PC-3 (cell line): Measurements from ENCODE around the gene KRTAP2-2. TPM values are rescaled to one million over a fixed set of nuclear protein-coding genes. Genes with fewer than 3 reads are reported as not detected.

Source experiments
- ATAC-seq: fragments of 200-7000 bp; cut with Tn5 transposase; 2 replicates; pipeline ENCODE4 v1.9.1; 2020; ENCODE audit warnings: mild to moderate bottlenecking, moderate library complexity
- BruUV-seq: library from RNA; stranded (reverse); fragments of 400-500 nt; replicated peaks from 2 replicates; lab custom pipeline; 2021; lab: Mats Ljungman, UMichigan
- CTCF ChIA-PET: fragments of 300-600 bp; sonication (Branson Sonifier 250); formaldehyde crosslinking; loops from one replicate; lab custom pipeline; 2022; ENCODE audit warnings: antibody characterized with exemption; lab: Charles Lee
- POLR2A ChIA-PET: fragments of 300-600 bp; sonication (Branson Sonifier 250); formaldehyde crosslinking; loops from one replicate; lab custom pipeline; 2022; ENCODE audit warnings: antibody characterized with exemption; ENCODE audit not compliant: unreplicated experiment; lab: Charles Lee
- DNase-seq: peaks from one replicate; pipeline ENCODE4 v3.0.0-alpha.2; 2015
- H2AFZ ChIP-seq: fragments of 300-600 bp; sonication (generic); 2 replicates; pipeline ENCODE4 v1.6.0; 2016; ENCODE audit warnings: antibody characterized with exemption, low read length
- H3F3A ChIP-seq: fragments of 300-600 bp; sonication (generic); one replicate; pipeline ENCODE4 v1.6.0; 2017; ENCODE audit warnings: antibody characterized with exemption, low read length, control low read depth, mild to moderate bottlenecking; ENCODE audit not compliant: unreplicated experiment
- H3K27ac ChIP-seq: fragments of 300-600 bp; sonication (generic); 2 replicates; pipeline ENCODE4 v1.5.1; 2016; ENCODE audit warnings: mild to moderate bottlenecking, low read length
- H3K27me3 ChIP-seq: fragments of 300-600 bp; sonication (generic); 2 replicates; pipeline ENCODE4 v1.6.1; 2016; ENCODE audit warnings: low read length, mixed read lengths
- H3K36me3 ChIP-seq: fragments of 300-600 bp; sonication (generic); 2 replicates; pipeline ENCODE4 v1.6.1; 2016; ENCODE audit warnings: low read depth, mixed run types, low read length, mixed read lengths
- H3K4me1 ChIP-seq: fragments of 300-600 bp; sonication (generic); 2 replicates; pipeline ENCODE4 v1.5.1; 2016; ENCODE audit warnings: low read length; ENCODE audit not compliant: insufficient read depth
- H3K4me2 ChIP-seq: fragments of 300-600 bp; sonication (generic); 2 replicates; pipeline ENCODE4 v1.6.0; 2016; ENCODE audit warnings: low read length
- H3K4me3 ChIP-seq: fragments of 300-600 bp; sonication (generic); 2 replicates; pipeline ENCODE4 v1.5.1; 2016; ENCODE audit warnings: mild to moderate bottlenecking, low read length, mixed read lengths
- H3K79me2 ChIP-seq: fragments of 300-600 bp; sonication (generic); 2 replicates; pipeline ENCODE4 v1.6.1; 2017; ENCODE audit warnings: low read length, mixed read lengths
- H3K9ac ChIP-seq: fragments of 300-600 bp; sonication (generic); 2 replicates; pipeline ENCODE4 v1.6.0; 2016; ENCODE audit warnings: mild to moderate bottlenecking, low read length
- H3K9me2 ChIP-seq: fragments of 300-600 bp; sonication (generic); replicated peaks from 2 replicates; pipeline ENCODE4 v1.6.1; 2016; ENCODE audit warnings: mixed run types, low read length, mixed read lengths
- H3K9me3 ChIP-seq: fragments of 300-600 bp; sonication (generic); 2 replicates; pipeline ENCODE4 v1.6.1; 2016; ENCODE audit warnings: low read length, mixed read lengths
- H4K20me1 ChIP-seq: fragments of 300-600 bp; sonication (generic); 2 replicates; pipeline ENCODE4 v1.6.1; 2016; ENCODE audit warnings: low read length, mixed read lengths
- EZH2 ChIP-seq: fragments of 300-600 bp; sonication (generic); IDR thresholded peaks from one replicate; pipeline ENCODE4 v1.6.1; 2017; ENCODE audit warnings: antibody characterized with exemption, mild to moderate bottlenecking, low read length; ENCODE audit not compliant: unreplicated experiment
- EZH2phosphoT487 ChIP-seq: fragments of 300-600 bp; sonication (generic); IDR thresholded peaks from 2 replicates; pipeline ENCODE4 v1.6.1; 2018; ENCODE audit warnings: mild to moderate bottlenecking, antibody characterized with exemption, low read length, borderline replicate concordance
- intact Hi-C: fragments of 100-400 bp; cut with micrococcal nuclease; formaldehyde crosslinking; loops from 2 replicates; pipeline ENCODE4 v1.9.0; 2023
- total RNA-seq: library from RNA; depleted of rRNA; stranded (reverse); fragments of >200 nt; gene quantifications from 2 replicates; pipeline ENCODE4 v1.2.3, GENCODE V29; 2014
- TF ChIP-seq, protein P1 (sequence below): fragments of 300-600 bp; sonication (generic); conservative IDR thresholded peaks from 2 replicates; pipeline ENCODE4 v1.5.1; 2017; ENCODE audit warnings: antibody characterized with exemption, low read depth, mild to moderate bottlenecking, low read length

The KRTAP2-2 gene
- total RNA-seq, 1 experiment from 2014 or later, result not detected

DNA sequence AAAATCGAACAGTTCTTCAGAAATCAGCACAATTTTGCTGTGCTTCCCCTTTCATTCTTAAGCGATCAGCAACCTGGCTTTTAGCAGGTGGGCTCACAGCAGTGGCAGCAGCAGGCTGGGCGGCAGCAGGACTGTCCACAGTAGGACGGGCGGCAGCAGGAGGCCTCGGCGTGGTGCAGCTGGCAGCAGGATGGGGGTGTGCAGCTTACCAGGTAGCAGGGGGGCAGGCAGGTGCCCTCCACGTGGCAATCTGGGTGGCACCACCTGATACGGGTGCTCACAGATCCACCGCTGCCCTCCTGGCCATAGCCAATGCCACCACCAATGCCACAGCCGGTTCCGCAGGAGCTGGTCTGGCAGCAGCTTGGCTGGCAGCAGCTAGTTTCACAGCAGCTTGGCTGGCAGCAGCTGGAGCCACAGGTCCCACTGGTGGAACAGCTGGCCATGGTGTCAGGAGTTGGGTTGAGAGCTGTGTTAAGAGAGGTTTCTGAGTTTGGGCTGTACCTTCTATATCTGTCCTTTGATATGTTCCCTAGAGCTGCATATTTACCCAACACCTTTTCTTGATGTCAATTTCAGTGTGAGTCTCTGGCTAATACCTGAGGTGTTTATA lies 25.3 kb downstream of the KRTAP2-2 start, which contains the start of gene KRTAP1-4:
TSS of gene KRTAP1-4 (minus strand) at position 563 of the 613 bp plus-strand sequence. CDS start at position 446, 117 bp downstream.
- POLR2A ChIA-PET, result no interaction called here
- no TSS peak for BruUV-seq
- H3K9ac ChIP-seq, result no peak within 1 kb of the TSS
- H2AFZ ChIP-seq, result no peak within 1 kb of the TSS
- no peaks in the 10 kb centered on the region for H3K9me3 ChIP-seq
- TF ChIP-seq EZH2 (no peak), EZH2phosphoT487 (no peak)
- TF ChIP-seq, protein P1, sequence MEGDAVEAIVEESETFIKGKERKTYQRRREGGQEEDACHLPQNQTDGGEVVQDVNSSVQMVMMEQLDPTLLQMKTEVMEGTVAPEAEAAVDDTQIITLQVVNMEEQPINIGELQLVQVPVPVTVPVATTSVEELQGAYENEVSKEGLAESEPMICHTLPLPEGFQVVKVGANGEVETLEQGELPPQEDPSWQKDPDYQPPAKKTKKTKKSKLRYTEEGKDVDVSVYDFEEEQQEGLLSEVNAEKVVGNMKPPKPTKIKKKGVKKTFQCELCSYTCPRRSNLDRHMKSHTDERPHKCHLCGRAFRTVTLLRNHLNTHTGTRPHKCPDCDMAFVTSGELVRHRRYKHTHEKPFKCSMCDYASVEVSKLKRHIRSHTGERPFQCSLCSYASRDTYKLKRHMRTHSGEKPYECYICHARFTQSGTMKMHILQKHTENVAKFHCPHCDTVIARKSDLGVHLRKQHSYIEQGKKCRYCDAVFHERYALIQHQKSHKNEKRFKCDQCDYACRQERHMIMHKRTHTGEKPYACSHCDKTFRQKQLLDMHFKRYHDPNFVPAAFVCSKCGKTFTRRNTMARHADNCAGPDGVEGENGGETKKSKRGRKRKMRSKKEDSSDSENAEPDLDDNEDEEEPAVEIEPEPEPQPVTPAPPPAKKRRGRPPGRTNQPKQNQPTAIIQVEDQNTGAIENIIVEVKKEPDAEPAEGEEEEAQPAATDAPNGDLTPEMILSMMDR, result no peak
- intact Hi-C loops, result no loop called here
- CTCF ChIA-PET, result no interaction called here
- H4K20me1 ChIP-seq, result no peaks in the 10 kb centered on the region
- no peak for DNase-seq
- no peak within 1 kb of the TSS for H3K27ac ChIP-seq
- H3K4me3 ChIP-seq, result no peak within 1 kb of the TSS
- H3K9me2 ChIP-seq, result no peaks in the 10 kb centered on the region
- no peak within 1 kb of the TSS for H3K4me2 ChIP-seq
- H3K4me1 ChIP-seq, result peaks cover 17% of the 10 kb centered on the region
- no peaks in the 10 kb centered on the region for H3F3A ChIP-seq
- H3K27me3 ChIP-seq, result no peaks in the 10 kb centered on the region
- no peaks in the 10 kb centered on the region for H3K36me3 ChIP-seq
- no peaks in the 10 kb centered on the region for H3K79me2 ChIP-seq
- ATAC-seq, result no peak

DNA sequence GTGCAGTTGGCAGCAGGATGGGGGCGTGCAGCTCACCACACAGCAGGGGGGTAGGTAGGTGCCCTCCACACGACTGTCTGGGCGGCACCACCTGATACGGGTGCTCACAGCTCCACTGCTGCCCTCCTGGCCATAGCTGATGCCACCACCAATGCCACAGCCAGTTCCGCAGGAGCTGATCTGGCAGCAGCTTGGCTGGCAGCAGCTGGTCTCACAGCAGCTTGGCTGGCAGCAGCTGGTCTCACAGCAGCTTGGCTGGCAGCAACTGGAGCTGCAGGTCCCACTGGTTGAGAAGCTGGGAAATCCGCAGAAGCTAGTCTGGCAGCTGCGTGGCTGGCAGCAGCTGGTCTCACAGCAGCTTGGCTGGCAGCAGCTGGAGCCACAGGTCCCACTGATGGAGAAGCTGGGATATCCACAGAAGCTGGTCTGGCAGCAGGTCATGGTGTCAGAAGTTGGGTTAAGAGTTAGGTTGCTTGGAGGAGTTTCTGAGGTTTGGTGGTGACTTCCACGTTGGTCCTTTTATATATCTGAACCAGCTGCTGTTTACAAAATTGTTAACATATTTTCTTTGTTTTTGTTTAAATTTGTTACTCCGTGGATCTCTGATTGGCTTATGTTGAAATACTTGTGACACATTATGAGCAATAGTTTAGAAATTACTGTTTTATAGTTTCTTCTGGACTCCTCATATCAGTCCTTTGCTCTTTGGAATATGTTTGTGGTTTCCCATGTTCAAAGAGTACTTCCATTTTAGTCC lies 28.1 kb downstream of the KRTAP2-2 start, which contains the start of gene KRTAP1-5:
TSS of gene KRTAP1-5 (minus strand) at position 494 of the 757 bp plus-strand sequence. CDS start at position 441, 53 bp downstream.
- Histone ChIP-seq H3K9me2 (no peaks in the 10 kb centered on the region), H2AFZ (peak within 1 kb of the TSS; percentile 55), H3K4me3 (no peak within 1 kb of the TSS), H3K36me3 (no peaks in the 10 kb centered on the region), H4K20me1 (no peaks in the 10 kb centered on the region), H3K79me2 (no peaks in the 10 kb centered on the region), H3K4me2 (peak within 1 kb of the TSS; percentile 49; the same call in 1 of the 2 replicates), H3F3A (no peaks in the 10 kb centered on the region), H3K27me3 (no peaks in the 10 kb centered on the region), H3K27ac (peak within 1 kb of the TSS; percentile 39), H3K9me3 (no peaks in the 10 kb centered on the region), H3K9ac (no peak within 1 kb of the TSS), H3K4me1 (peaks cover 17% of the 10 kb centered on the region)
- DNase-seq (peak; percentile 58), ATAC-seq (peak; percentile 43; the same call in 1 of the 2 replicates)
- TF ChIP-seq EZH2, result no peak
- no peak for TF ChIP-seq EZH2phosphoT487
- TF ChIP-seq, protein P1, result no peak
- POLR2A ChIA-PET, result no interaction called here
- CTCF ChIA-PET, result no interaction called here
- BruUV-seq, result no TSS peak
- intact Hi-C loops, result no loop called here

DNA sequence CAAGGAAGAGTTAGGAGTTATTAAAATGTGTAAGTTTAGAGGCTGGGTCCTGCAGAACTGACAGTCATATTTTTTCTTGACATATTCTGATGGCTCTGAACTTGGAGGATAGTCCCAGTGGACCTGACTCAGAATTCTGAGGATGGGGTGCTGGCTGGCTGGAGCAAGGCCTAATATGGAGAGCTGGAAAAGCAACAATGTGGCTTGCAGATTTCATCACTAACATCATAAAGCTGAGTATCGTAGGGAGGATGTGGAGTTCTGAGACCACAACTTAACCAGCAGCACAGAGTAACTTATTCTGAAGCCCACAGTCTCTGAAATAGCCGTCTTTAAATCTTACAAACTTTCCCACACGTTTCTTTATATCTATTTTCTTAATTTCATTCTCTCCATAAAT lies 30.3 kb downstream of the KRTAP2-2 start:
- Histone ChIP-seq H3K27ac (no peak overlapping the region), H3K9me2 (no peaks in the 10 kb centered on the region), H3K79me2 (no peaks in the 10 kb centered on the region), H3K4me2 (no peak overlapping the region), H3K4me3 (no peak overlapping the region), H4K20me1 (no peaks in the 10 kb centered on the region), H3K9me3 (no peaks in the 10 kb centered on the region), H3K36me3 (no peaks in the 10 kb centered on the region), H3F3A (no peaks in the 10 kb centered on the region), H3K27me3 (no peaks in the 10 kb centered on the region), H3K9ac (no peak overlapping the region), H2AFZ (no peak overlapping the region), H3K4me1 (peaks cover 21% of the 10 kb centered on the region)
- no peak for ATAC-seq
- no peak for DNase-seq
- BruUV-seq, result no TSS peak
- ChIA-PET POLR2A (no interaction called here), CTCF (no interaction called here)
- intact Hi-C loops, result no loop called here
- TF ChIP-seq EZH2phosphoT487, result no peak
- TF ChIP-seq, protein P1, result no peak
- TF ChIP-seq EZH2, result no peak
